Lower lobe of right lung (tissue), 2 donors: ENCODE data around the gene KLK1. TPM values are rescaled to one million over a fixed set of nuclear protein-coding genes. Genes with fewer than 3 reads are reported as not detected.

Experiments
- ATAC-seq, 2 donors: fragments of 200-7000 bp; cut with Tn5 transposase; one replicate each; pipeline ENCODE4 v1.9.1; 2020 to 2022; ENCODE audit warnings: mild to moderate bottlenecking in 2 of 2, moderate library complexity in 2 of 2
- DNase-seq: peaks from one replicate; pipeline ENCODE4 v3.0.0-alpha.2; 2020
- H3K27ac ChIP-seq: fragments of 200-600 bp; one replicate; pipeline ENCODE4 v1.8.0; 2022
- H3K27me3 ChIP-seq: fragments of 200-600 bp; one replicate; pipeline ENCODE4 v1.8.0; 2022; ENCODE audit warnings: low read depth
- H3K36me3 ChIP-seq: fragments of 200-600 bp; one replicate; pipeline ENCODE4 v1.8.0; 2022; ENCODE audit warnings: mild to moderate bottlenecking
- H3K4me1 ChIP-seq: fragments of 200-600 bp; one replicate; pipeline ENCODE4 v1.8.0; 2022
- H3K4me3 ChIP-seq: fragments of 200-600 bp; one replicate; pipeline ENCODE4 v1.8.0; 2022; ENCODE audit warnings: mild to moderate bottlenecking
- H3K9me3 ChIP-seq: fragments of 200-600 bp; one replicate; pipeline ENCODE4 v1.8.0; 2022
- intact Hi-C: fragments of 100-400 bp; cut with DNase I; formaldehyde crosslinking; loops from one replicate; pipeline ENCODE4 v1.11.0; 2022
- total RNA-seq: library from RNA; stranded (reverse); fragmentation: NEBNext Ultra II Directional; extraction: Animal tissue kit (Norgen Biotek cat#: 25700); gene quantifications from one replicate; pipeline ENCODE4 v1.2.1, GENCODE V29; 2021
- TF ChIP-seq, protein P1 (sequence below): fragments of 200-600 bp; IDR thresholded peaks from one replicate; pipeline ENCODE4 v1.8.0; 2022; ENCODE audit warnings: antibody characterized with exemption, mild to moderate bottlenecking
- donor health status: DM: no; HTN: yes; CAD: no; lungs with severe emphysema.

Gene KLK1
- total RNA-seq, 1 donor from 2014 or later = 1.9 TPM

DNA sequence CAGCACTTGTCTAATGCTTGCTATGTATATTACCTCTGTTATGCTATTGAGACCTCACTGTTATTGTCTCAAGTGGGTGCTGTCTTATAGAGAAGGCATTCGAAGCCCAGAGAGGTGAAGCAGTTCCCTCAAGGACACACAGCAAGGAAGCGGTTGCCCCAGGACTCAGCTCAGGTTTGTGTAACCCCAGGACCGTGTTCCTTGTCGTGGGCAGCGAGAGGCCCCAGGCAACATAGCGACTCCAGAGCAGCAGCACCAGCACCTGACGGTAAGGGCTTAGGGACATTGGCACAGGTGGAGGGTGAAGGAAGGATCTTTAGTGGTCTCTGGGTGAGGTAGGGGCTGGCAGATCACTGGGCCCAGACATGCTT is 7.4 kb upstream of the KLK1 start:
- peaks cover 28% of the 10 kb centered on the region for H3K27me3 ChIP-seq
- ATAC-seq (no peak), DNase-seq (no peak)
- H3K4me3 ChIP-seq = no peak overlapping the region
- H3K4me1 ChIP-seq = peaks cover 9% of the 10 kb centered on the region
- no peak overlapping the region for H3K27ac ChIP-seq
- no peaks in the 10 kb centered on the region for H3K9me3 ChIP-seq
- intact Hi-C loops = no loop called here
- H3K36me3 ChIP-seq = no peaks in the 10 kb centered on the region
- TF ChIP-seq, protein P1, sequence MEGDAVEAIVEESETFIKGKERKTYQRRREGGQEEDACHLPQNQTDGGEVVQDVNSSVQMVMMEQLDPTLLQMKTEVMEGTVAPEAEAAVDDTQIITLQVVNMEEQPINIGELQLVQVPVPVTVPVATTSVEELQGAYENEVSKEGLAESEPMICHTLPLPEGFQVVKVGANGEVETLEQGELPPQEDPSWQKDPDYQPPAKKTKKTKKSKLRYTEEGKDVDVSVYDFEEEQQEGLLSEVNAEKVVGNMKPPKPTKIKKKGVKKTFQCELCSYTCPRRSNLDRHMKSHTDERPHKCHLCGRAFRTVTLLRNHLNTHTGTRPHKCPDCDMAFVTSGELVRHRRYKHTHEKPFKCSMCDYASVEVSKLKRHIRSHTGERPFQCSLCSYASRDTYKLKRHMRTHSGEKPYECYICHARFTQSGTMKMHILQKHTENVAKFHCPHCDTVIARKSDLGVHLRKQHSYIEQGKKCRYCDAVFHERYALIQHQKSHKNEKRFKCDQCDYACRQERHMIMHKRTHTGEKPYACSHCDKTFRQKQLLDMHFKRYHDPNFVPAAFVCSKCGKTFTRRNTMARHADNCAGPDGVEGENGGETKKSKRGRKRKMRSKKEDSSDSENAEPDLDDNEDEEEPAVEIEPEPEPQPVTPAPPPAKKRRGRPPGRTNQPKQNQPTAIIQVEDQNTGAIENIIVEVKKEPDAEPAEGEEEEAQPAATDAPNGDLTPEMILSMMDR = no peak

DNA sequence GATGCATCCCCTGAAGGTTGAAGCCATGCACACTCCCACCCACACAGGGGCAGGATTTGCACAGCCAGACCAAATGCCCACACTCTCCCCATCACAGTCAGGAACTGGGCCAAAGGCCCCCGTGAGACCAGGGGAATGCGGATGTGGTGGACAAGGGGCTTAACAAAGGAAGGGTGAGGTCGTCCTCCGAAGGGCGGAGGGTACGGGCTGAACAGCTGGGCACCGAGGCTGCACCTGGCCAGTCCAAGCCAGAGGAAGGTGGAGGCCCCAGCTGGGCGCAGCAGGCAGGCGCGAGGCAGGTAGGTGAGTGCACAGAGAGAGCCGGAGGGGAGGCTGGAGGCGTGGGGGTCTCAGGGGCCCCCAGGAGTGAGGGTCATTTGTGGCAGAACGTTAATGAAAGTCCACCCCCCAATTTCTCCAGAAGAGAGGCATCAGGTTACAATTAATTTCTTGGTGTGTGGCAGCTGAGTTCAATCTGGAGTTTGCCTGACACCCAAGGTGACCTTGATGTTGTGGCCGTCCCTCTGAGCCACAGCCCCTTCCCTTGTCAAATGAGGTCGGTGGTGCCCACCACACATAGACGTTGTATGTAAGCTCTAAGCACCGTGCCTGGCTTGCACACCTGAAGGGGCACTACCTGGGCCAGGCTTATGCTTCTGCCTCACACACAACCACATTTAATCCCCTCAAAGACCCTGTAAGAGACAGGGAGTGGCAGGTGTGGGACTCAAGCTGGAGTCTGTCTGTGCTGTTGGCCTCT is 6.9 kb upstream of the KLK1 start:
- H3K4me1 ChIP-seq = peaks cover 3% of the 10 kb centered on the region
- DNase-seq (no peak), ATAC-seq (no peak)
- TF ChIP-seq, protein P1 = no peak
- no peak overlapping the region for H3K27ac ChIP-seq
- no peaks in the 10 kb centered on the region for H3K9me3 ChIP-seq
- no peak overlapping the region for H3K4me3 ChIP-seq
- intact Hi-C loops = no loop called here
- H3K27me3 ChIP-seq = peaks cover 24% of the 10 kb centered on the region
- no peaks in the 10 kb centered on the region for H3K36me3 ChIP-seq

DNA sequence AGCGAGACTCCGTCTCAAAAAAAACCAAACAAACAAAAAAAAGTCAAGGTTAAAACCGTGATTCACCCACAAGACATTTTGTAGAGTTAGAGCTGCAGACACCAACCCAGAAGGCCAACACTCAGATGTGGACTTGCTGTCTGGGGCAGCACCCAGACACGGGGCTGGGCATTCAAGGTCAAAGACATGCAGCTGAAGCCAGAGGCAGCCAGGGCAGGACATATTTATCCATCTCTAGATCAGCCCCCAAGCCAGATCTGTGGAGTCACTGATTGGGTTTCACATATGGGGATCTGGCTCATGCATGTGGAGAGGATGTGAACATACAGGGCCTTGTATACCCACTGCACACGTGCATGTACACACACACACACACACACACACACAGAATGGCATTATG is 6.2 kb upstream of the KLK1 start:
- TF ChIP-seq, protein P1 = no peak
- no peak overlapping the region for H3K27ac ChIP-seq
- H3K4me1 ChIP-seq = no peaks in the 10 kb centered on the region
- no peak for DNase-seq
- H3K36me3 ChIP-seq = no peaks in the 10 kb centered on the region
- no peak overlapping the region for H3K4me3 ChIP-seq
- H3K27me3 ChIP-seq = peaks cover 17% of the 10 kb centered on the region
- ATAC-seq = no peak
- intact Hi-C loops = no loop called here
- H3K9me3 ChIP-seq = no peaks in the 10 kb centered on the region

DNA sequence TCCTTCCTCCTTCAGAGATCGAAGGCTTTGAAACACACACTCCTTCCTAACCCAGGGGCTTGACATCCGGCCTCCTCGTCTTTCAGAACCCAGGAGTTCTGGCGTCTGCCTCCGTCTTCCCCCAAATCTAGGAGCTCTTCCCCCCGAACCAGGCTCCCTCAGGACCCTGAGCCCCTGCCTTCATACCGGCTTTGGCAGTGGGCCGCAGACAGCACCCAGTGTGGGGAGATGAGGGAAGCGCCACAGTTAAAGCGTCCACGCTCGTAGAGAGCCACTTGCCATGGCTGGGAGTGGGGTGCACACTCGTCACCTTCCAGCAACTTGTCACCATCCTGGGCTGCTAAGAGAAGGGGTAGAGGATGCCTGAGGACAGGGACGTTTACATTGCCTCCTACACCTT is 3.9 kb upstream of the KLK1 start:
- Histone ChIP-seq H3K36me3 (no peaks in the 10 kb centered on the region), H3K27ac (no peak overlapping the region), H3K4me3 (no peak overlapping the region), H3K9me3 (no peaks in the 10 kb centered on the region), H3K27me3 (peaks cover 30% of the 10 kb centered on the region), H3K4me1 (no peaks in the 10 kb centered on the region)
- DNase-seq (no peak), ATAC-seq (no peak)
- intact Hi-C loops = no loop called here
- TF ChIP-seq, protein P1 = no peak

DNA sequence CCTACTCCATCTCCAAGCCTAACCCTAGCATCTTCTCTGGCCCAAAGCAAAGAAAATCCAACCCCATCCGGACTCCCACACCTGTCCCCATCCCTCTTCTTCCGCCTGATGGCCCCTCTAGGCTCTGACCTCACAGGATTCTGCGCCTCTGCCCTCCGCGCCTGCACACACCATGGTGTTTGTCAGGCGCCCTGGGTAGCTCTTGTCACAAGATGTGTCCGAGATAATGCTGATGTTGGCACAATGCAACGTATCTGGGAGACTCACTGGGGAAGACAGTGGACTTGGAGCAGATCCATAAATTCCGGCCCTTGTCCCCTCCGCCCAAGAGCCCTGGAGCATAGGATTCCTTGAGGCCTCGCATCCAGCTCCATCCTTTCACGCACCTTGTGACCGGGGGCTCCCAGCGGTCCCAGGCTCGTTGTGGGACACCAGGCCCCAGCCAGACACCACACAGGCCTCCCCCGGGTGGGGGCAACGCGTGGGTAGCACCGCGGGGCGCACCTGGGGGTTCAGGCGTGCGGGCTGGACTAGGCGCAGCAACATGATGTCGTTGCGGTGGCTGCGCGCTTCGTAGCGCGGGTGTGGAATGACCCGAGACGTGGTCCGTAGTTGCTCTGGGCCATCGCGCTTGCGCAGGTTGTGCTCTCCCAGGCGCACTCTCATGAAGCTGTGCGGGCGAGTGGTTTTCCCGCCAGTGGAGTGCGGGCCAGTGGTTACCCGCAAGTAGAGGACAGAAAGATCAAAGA is 3.1 kb upstream of the KLK1 start:
- H3K9me3 ChIP-seq = no peaks in the 10 kb centered on the region
- TF ChIP-seq, protein P1 = no peak
- intact Hi-C loops = no loop called here
- H3K27me3 ChIP-seq = peaks cover 36% of the 10 kb centered on the region
- DNase-seq (no peak), ATAC-seq (no peak)
- no peaks in the 10 kb centered on the region for H3K36me3 ChIP-seq
- H3K4me3 ChIP-seq = no peak overlapping the region
- no peaks in the 10 kb centered on the region for H3K4me1 ChIP-seq
- H3K27ac ChIP-seq = no peak overlapping the region
